ENCODE results near the gene GSTCD. TPM values are rescaled to one million over a fixed set of nuclear protein-coding genes. Genes with fewer than 3 reads are reported as not detected.

The GSTCD gene
- total and polyA plus RNA-seq, 2 of the 4 experiments (the other 2 are of a cell fraction) = 5.2 to 20.3 TPM

- dilution Hi-C loops (cut with HindIII; ENCODE audit: low sequenced_read_pairs, unreplicated experiment) = no loop called here
Measured at GRCh38 chr4:105755375-105755774, 46.8 kb downstream of the GSTCD start.

More at GRCh38 chr4:105755375-105755774, 46.8 kb downstream of the GSTCD start:
- H3K18ac ChIP-seq (ENCODE audit: low read depth, low read length) = no peak overlapping the region
- H4K8ac ChIP-seq (ENCODE audit: low read depth in 2 of 2, low read length in 2 of 2) = no peak overlapping the region
- H3K36me3 ChIP-seq (ENCODE audit: control insufficient read depth, insufficient read depth, low read length) = no peaks in the 10 kb centered on the region
- intact Hi-C loops (cut with micrococcal nuclease) (no loop called here), in situ Hi-C loops (cut with MboI; ENCODE audit: low sequenced_read_pairs) (no loop called here)
- H4K20me1 ChIP-seq (ENCODE audit: insufficient read depth, low read length) = no peaks in the 10 kb centered on the region
- no peak overlapping the region for H3K9ac ChIP-seq (ENCODE audit: low read depth, low read length)
- H3K79me1 ChIP-seq (ENCODE audit: low read depth in 1 of 2, low read length in 2 of 2) = no peaks in the 10 kb centered on the region
- no peaks in the 10 kb centered on the region for H3K9me3 ChIP-seq (ENCODE audit: control insufficient read depth, insufficient read depth, low read length)
- ChIA-PET POLR2A (ENCODE audit: unreplicated experiment) (no interaction called here), CTCF (no interaction called here)
- BruUV-seq (replicated peaks) = no TSS peak
- no peak overlapping the region for H3K23ac ChIP-seq (ENCODE audit: low read depth, low read length)
- H2BK120ac ChIP-seq (ENCODE audit: low read depth, low read length) = no peak overlapping the region
- no peak overlapping the region for H3K14ac ChIP-seq (replicated peaks; ENCODE audit: low read depth, low read length)
- no peak overlapping the region for H4K91ac ChIP-seq (ENCODE audit: insufficient read depth, low read depth, low read length)
- H4K5ac ChIP-seq (ENCODE audit: low read depth, low read length) = no peak overlapping the region
- H3K27ac ChIP-seq (ENCODE audit: insufficient read depth, low read length) = no peak overlapping the region
- no peak for TF ChIP-seq BHLHE40 (IDR thresholded peaks at IDR 0.05; ENCODE audit: low read depth, low read length)
- no peak for TF ChIP-seq FOS (IDR thresholded peaks at IDR 0.05; ENCODE audit: low read depth, low read length)
- TF ChIP-seq CEBPB (IDR thresholded peaks at IDR 0.05; ENCODE audit: low read depth, low read length) = no peak
- TF ChIP-seq CHD1 (IDR thresholded peaks at IDR 0.05; ENCODE audit: low read depth, low read length) = no peak
- no peak for TF ChIP-seq USF2 (IDR thresholded peaks at IDR 0.05; ENCODE audit: low read depth, low read length)
- no peak for TF ChIP-seq NFE2L2 (IDR thresholded peaks at IDR 0.05; ENCODE audit: low read depth, low read length)
- no peak for TF ChIP-seq RAD21 (IDR thresholded peaks at IDR 0.05; ENCODE audit: low read length)
- no peak overlapping the region for H2AK9ac ChIP-seq (replicated peaks; ENCODE audit: low read depth, low read length, poor library complexity)
- no peak overlapping the region for H3K4me3 ChIP-seq (ENCODE audit: insufficient read depth, low read depth, low read length)
- H3K4me2 ChIP-seq (ENCODE audit: low read depth, low read length) = no peak overlapping the region
- H3K27me3 ChIP-seq (ENCODE audit: control insufficient read depth, insufficient read depth, low read length) = no peaks in the 10 kb centered on the region
- H2AFZ ChIP-seq (replicated peaks; ENCODE audit: low read length, poor library complexity) = no peak overlapping the region
- H2BK15ac ChIP-seq (ENCODE audit: low read depth, low read length) = no peak overlapping the region
- no peak overlapping the region for H2BK5ac ChIP-seq (ENCODE audit: low read depth, low read length, poor library complexity, severe bottlenecking)
- no peak overlapping the region for H2AK5ac ChIP-seq (ENCODE audit: low read depth, low read length)
- no peak for ATAC-seq (ENCODE audit: low read depth)
- no peak for DNase-seq
- H3K56ac ChIP-seq (ENCODE audit: extremely low read depth, insufficient read depth, low read length) = no peak overlapping the region
- no peak overlapping the region for H2BK20ac ChIP-seq (ENCODE audit: low read depth, low read length)
- H3K9me1 ChIP-seq (ENCODE audit: insufficient read depth, low read length) = no peaks in the 10 kb centered on the region; the same call in 1 of the 2 replicates
- no peak overlapping the region for H3K4ac ChIP-seq (ENCODE audit: low read depth, low read length)
- H3K4me1 ChIP-seq (ENCODE audit: control insufficient read depth, insufficient read depth, low read length) = no peaks in the 10 kb centered on the region

Data from IMR-90 (cell line).